ENCODE data around the gene ADISSP. TPM values are rescaled to one million over a fixed set of nuclear protein-coding genes. Genes with fewer than 3 reads are reported as not detected.
A peak's percentile ranks its signal among the peaks of the same experiment; 100 is the strongest.

Gene ADISSP
- total and polyA plus RNA-seq, 2 donors (not counting 1 experiment from before 2014, with no cell fraction given), result 18.4 to 28.8 TPM

- ATAC-seq (ENCODE audit: low read depth), result no peak
- Histone ChIP-seq H3K27ac (ENCODE audit: low read length in 2 of 2) (no peak overlapping the region), H3K9me3 (ENCODE audit: control extremely low read depth in 1 of 3, control insufficient read depth in 2 of 3, insufficient read depth in 1 of 3, low read length in 2 of 3) (peaks cover 0 to 3% (median 0%) of the 10 kb centered on the region in 3 donors), H3K4me3 (ENCODE audit: control extremely low read depth in 1 of 5, extremely low read depth in 1 of 5, insufficient read depth in 1 of 5, low read depth in 2 of 5, low read length in 4 of 5) (no peak overlapping the region), H3K4me1 (ENCODE audit: control insufficient read depth in 2 of 2, insufficient read depth in 2 of 2, low read length in 2 of 2) (peaks cover 30 to 43% of the 10 kb centered on the region in 2 donors), H3K36me3 (replicated peaks in 1 of 2; ENCODE audit: control extremely low read depth in 1 of 2, control insufficient read depth in 1 of 2, extremely low read depth in 1 of 2, insufficient read depth in 2 of 2, low read length in 1 of 2) (peaks cover 0 to 2% of the 10 kb centered on the region in 2 experiments), H3K27me3 (replicated peaks in 1 of 4; ENCODE audit: control extremely low read depth in 1 of 4, control insufficient read depth in 3 of 4, insufficient read depth in 4 of 4, low read length in 3 of 4) (peaks cover 0 to 15% (median 4%) of the 10 kb centered on the region in 4 experiments), H3K4me2 (replicated peaks; ENCODE audit: low read depth, low read length, poor library complexity, severe bottlenecking) (no peak overlapping the region), H2AFZ (ENCODE audit: insufficient read depth, low read depth, low read length, poor library complexity, severe bottlenecking) (no peak overlapping the region), H3K9ac (ENCODE audit: low read length) (no peak overlapping the region), H4K20me1 (ENCODE audit: control insufficient read depth, insufficient read depth, low read length, poor library complexity, severe bottlenecking) (peaks cover 23% of the 10 kb centered on the region), H3K79me2 (ENCODE audit: control insufficient read depth, insufficient read depth, low read length) (no peaks in the 10 kb centered on the region)
- 97% methylated on average over 3 of the region's 6 CpGs for WGBS (ENCODE audit: insufficient coverage)
- ChIA-PET POLR2A (interaction anchor here (0.5 kb wide), 1 partner anchor 102 kb away, joined by 3 read pairs; no protein-coding TSS in a partner anchor), CTCF (no interaction called here)
- no peak for TF ChIP-seq EZH2 (IDR thresholded peaks at IDR 0.05; ENCODE audit: borderline replicate concordance, insufficient read depth, low read depth, low read length, poor library complexity, severe bottlenecking)
- TF ChIP-seq, protein P1, sequence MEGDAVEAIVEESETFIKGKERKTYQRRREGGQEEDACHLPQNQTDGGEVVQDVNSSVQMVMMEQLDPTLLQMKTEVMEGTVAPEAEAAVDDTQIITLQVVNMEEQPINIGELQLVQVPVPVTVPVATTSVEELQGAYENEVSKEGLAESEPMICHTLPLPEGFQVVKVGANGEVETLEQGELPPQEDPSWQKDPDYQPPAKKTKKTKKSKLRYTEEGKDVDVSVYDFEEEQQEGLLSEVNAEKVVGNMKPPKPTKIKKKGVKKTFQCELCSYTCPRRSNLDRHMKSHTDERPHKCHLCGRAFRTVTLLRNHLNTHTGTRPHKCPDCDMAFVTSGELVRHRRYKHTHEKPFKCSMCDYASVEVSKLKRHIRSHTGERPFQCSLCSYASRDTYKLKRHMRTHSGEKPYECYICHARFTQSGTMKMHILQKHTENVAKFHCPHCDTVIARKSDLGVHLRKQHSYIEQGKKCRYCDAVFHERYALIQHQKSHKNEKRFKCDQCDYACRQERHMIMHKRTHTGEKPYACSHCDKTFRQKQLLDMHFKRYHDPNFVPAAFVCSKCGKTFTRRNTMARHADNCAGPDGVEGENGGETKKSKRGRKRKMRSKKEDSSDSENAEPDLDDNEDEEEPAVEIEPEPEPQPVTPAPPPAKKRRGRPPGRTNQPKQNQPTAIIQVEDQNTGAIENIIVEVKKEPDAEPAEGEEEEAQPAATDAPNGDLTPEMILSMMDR (IDR thresholded peaks at IDR 0.05), result no peak
- no peak overlapping the region for H3K27ac Mint-ChIP-seq
- peaks cover 49% of the 10 kb centered on the region for H3K4me1 Mint-ChIP-seq
- no peaks in the 10 kb centered on the region for H3K27me3 Mint-ChIP-seq
- H3K4me3 Mint-ChIP-seq, result no peak overlapping the region
- no peak for DNase-seq
- H3K9me3 Mint-ChIP-seq (ENCODE audit: insufficient read depth), result no peaks in the 10 kb centered on the region
- intact Hi-C loops (cut with micrococcal nuclease), result no loop called here
Observed at GRCh38 chr20:3782597-3782996, 15.0 kb upstream of the ADISSP start.

- peak; percentile 64 for ATAC-seq (ENCODE audit: low read depth)
- CTCF ChIA-PET, result interaction anchor here (0.6 to 5.1 kb wide), 10 partner anchors 14 to 304 kb away, joined by 3 to 38 read pairs (median 3); partner anchors contain the start of genes ADISSP and AP5S1
- H3K4me2 ChIP-seq (replicated peaks; ENCODE audit: low read depth, low read length, poor library complexity, severe bottlenecking), result peak within 1 kb of the TSS; percentile 70
- H3K4me1 ChIP-seq (ENCODE audit: control insufficient read depth in 2 of 2, insufficient read depth in 2 of 2, low read length in 2 of 2), result peaks cover 29 to 45% of the 10 kb centered on the region in 2 donors
- WGBS (ENCODE audit: insufficient coverage), result 10% methylated on average over 24 of the region's 28 CpGs
- H2AFZ ChIP-seq (ENCODE audit: insufficient read depth, low read depth, low read length, poor library complexity, severe bottlenecking), result peak within 1 kb of the TSS; percentile 13
- H3K27me3 ChIP-seq (replicated peaks in 1 of 4; ENCODE audit: control extremely low read depth in 1 of 4, control insufficient read depth in 3 of 4, insufficient read depth in 4 of 4, low read length in 3 of 4), result peaks cover 0 to 15% (median 4%) of the 10 kb centered on the region in 4 experiments
- intact Hi-C loops (cut with micrococcal nuclease), result loop anchor here (1.0 kb wide), 3 partner anchors 13 to 39 kb away; partner anchors contain the start of gene AP5S1
- no peaks in the 10 kb centered on the region for H3K9me3 Mint-ChIP-seq (ENCODE audit: insufficient read depth)
- peak within 1 kb of the TSS in 3 of 5 experiments; percentile 36 to 49 (median 38) for H3K4me3 ChIP-seq (ENCODE audit: control extremely low read depth in 1 of 5, extremely low read depth in 1 of 5, insufficient read depth in 1 of 5, low read depth in 2 of 5, low read length in 4 of 5)
- DNase-seq, result peak; percentile 78
- peak within 1 kb of the TSS; percentile 79 for H3K4me3 Mint-ChIP-seq
- POLR2A ChIA-PET, result interaction anchor here (1.2 to 1.3 kb wide), 2 partner anchors 13 to 39 kb away, joined by 5 to 6 read pairs; partner anchors contain the start of genes ADISSP and AP5S1
- no peaks in the 10 kb centered on the region for H3K27me3 Mint-ChIP-seq
- peaks cover 0 to 2% of the 10 kb centered on the region in 2 experiments for H3K36me3 ChIP-seq (replicated peaks in 1 of 2; ENCODE audit: control extremely low read depth in 1 of 2, control insufficient read depth in 1 of 2, extremely low read depth in 1 of 2, insufficient read depth in 2 of 2, low read length in 1 of 2)
- H3K27ac Mint-ChIP-seq, result peak within 1 kb of the TSS; percentile 32
- H3K9me3 ChIP-seq (ENCODE audit: control extremely low read depth in 1 of 3, control insufficient read depth in 2 of 3, insufficient read depth in 1 of 3, low read length in 2 of 3), result peaks cover 0 to 3% (median 0%) of the 10 kb centered on the region in 3 donors
- no peaks in the 10 kb centered on the region for H3K79me2 ChIP-seq (ENCODE audit: control insufficient read depth, insufficient read depth, low read length)
- TF ChIP-seq EZH2 (IDR thresholded peaks at IDR 0.05; ENCODE audit: borderline replicate concordance, insufficient read depth, low read depth, low read length, poor library complexity, severe bottlenecking), result no peak
- TF ChIP-seq, protein P1 (IDR thresholded peaks at IDR 0.05), result no peak
- peak within 1 kb of the TSS; percentile 30 for H3K9ac ChIP-seq (ENCODE audit: low read length)
- no peak within 1 kb of the TSS for H3K27ac ChIP-seq (ENCODE audit: low read length in 2 of 2)
- H3K4me1 Mint-ChIP-seq, result peaks cover 52% of the 10 kb centered on the region
- peaks cover 23% of the 10 kb centered on the region for H4K20me1 ChIP-seq (ENCODE audit: control insufficient read depth, insufficient read depth, low read length, poor library complexity, severe bottlenecking)
Observed at GRCh38 chr20:3781153-3781910, 13.8 kb upstream of the ADISSP start, which contains the start of gene SPEF1. SPEF1 (minus strand) TSS chr20:3781448; CDS start chr20:3781287, 161 bp downstream.

All from B cell (primary cell).